Hepatocyte (in vitro differentiated cells): ENCODE measurements around the gene HYAL2.

Experiments used
- CTCF ChIP-seq: fragments of 200-600 bp; sonication (generic); IDR thresholded peaks from 2 replicates; pipeline ENCODE4 v1.5.1; 2016; ENCODE audit warnings: antibody characterized with exemption, mild to moderate bottlenecking; ENCODE audit not compliant: poor library complexity
- EZH2 ChIP-seq: fragments of 200-600 bp; sonication (generic); IDR thresholded peaks from 2 replicates; pipeline ENCODE4 v1.6.1; 2016; ENCODE audit warnings: antibody characterized with exemption, mild to moderate bottlenecking, borderline replicate concordance
- EZH2phosphoT487 ChIP-seq: fragments of 200-600 bp; sonication (generic); IDR thresholded peaks from one replicate; pipeline ENCODE4 v1.6.1; 2018; ENCODE audit warnings: antibody characterized with exemption, mild to moderate bottlenecking, low read depth, moderate library complexity; ENCODE audit not compliant: unreplicated experiment, severe bottlenecking

GRCh38 chr3:50370594-50370993, 48.0 kb upstream of the HYAL2 start:
- TF ChIP-seq CTCF (peak; percentile 40), EZH2phosphoT487 (no peak), EZH2 (no peak)
